ENCODE results near the gene IGLL5. TPM values are rescaled to one million over a fixed set of nuclear protein-coding genes. Genes with fewer than 3 reads are reported as not detected.

The IGLL5 gene
- total and polyA plus RNA-seq, 2 donors (not counting 3 experiments of a cell fraction or from before 2014, with no cell fraction given): not detected

Small RNA genes lying within 50 kb of the gene (microRNA-seq; reads per million reads assigned to microRNA genes)
- not detected for gene MIR5571 (ENCODE audit: borderline number of aligned reads, borderline replicate concordance)

Small RNA genes lying within 50 kb of the gene (small RNA-seq; reads per million reads assigned to genes)
- gene IGLC4 (ENCODE audit: insufficient read depth, insufficient read length, low read depth, low replicate concordance): not detected
- gene IGLC5 (ENCODE audit: insufficient read depth, insufficient read length, low read depth, low replicate concordance): not detected
- gene IGLJ1 (ENCODE audit: insufficient read depth, insufficient read length, low read depth, low replicate concordance): not detected
- not detected for gene IGLJ2 (ENCODE audit: insufficient read depth, insufficient read length, low read depth, low replicate concordance)
- gene IGLJ3 (ENCODE audit: insufficient read depth, insufficient read length, low read depth, low replicate concordance): not detected
- gene IGLJ4 (ENCODE audit: insufficient read depth, insufficient read length, low read depth, low replicate concordance): not detected
- not detected for gene IGLJ5 (ENCODE audit: insufficient read depth, insufficient read length, low read depth, low replicate concordance)
- gene IGLJ6 (ENCODE audit: insufficient read depth, insufficient read length, low read depth, low replicate concordance): not detected
- not detected for gene IGLJ7 (ENCODE audit: insufficient read depth, insufficient read length, low read depth, low replicate concordance)
- gene IGLV2-5 (ENCODE audit: insufficient read depth, insufficient read length, low read depth, low replicate concordance): not detected
- not detected for gene IGLV3-2 (ENCODE audit: insufficient read depth, insufficient read length, low read depth, low replicate concordance)
- not detected for gene IGLV3-4 (ENCODE audit: insufficient read depth, insufficient read length, low read depth, low replicate concordance)
- gene IGLV3-6 (ENCODE audit: insufficient read depth, insufficient read length, low read depth, low replicate concordance): not detected
- not detected for gene IGLV3-7 (ENCODE audit: insufficient read depth, insufficient read length, low read depth, low replicate concordance)
- not detected for gene MIR5571 (ENCODE audit: insufficient read depth, insufficient read length, low read depth, low replicate concordance)

Other genes starting within 250 kb of the IGLL5 start
- gene GGTLC2, start 243.2 kb upstream of the IGLL5 start, total RNA-seq: not detected in 2 replicates
- gene GGTLC2, start 243.2 kb upstream of the IGLL5 start, polyA plus RNA-seq: not detected in 2 replicates
- gene GNAZ, start 182.7 kb downstream of the IGLL5 start, total RNA-seq: 0.86 and 1.8 TPM in 2 replicates
- 0.44 and 0.45 TPM in 2 replicates for gene GNAZ, start 182.7 kb downstream of the IGLL5 start, polyA plus RNA-seq

Data from endothelial cell of umbilical vein (primary cell).